Natural killer cell treated with Interleukin-12 subunit alpha and Interleukin-12 subunit beta and Interleukin-15 and Interleukin-18, amount 100 ng/mL, for 72 hours (primary cell): Measurements from ENCODE around the gene INSR. TPM values are rescaled to one million over a fixed set of nuclear protein-coding genes. Genes with fewer than 3 reads are reported as not detected.
"Not testable (repeated sequence)": the region's sequence is repeated elsewhere in the genome, so short reads cannot be mapped to it uniquely, and the experiment has no call there.

Experiments
- ATAC-seq, 2 donors: fragments of 150-1000 bp; cut with Tn5 transposase in 1 of 2; sonication (Bioruptor Pico), chemical (Tn5 transposase) in 1 of 2; 2 replicates each; pipeline ENCODE4 v1.10.0; 2021
- DNase-seq: peaks from one replicate; pipeline ENCODE4 v3.0.0; 2022; ENCODE audit warnings: low spot score
- H3K27ac Mint-ChIP-seq, 2 donors: 1 replicate in 1 of 2; 2 replicates in 1 of 2; pipeline ENCODE4 v1.8.0; 2022; ENCODE audit warnings: mixed read lengths in 2 of 2, mild to moderate bottlenecking in 1 of 2, moderate library complexity in 1 of 2
- H3K27me3 Mint-ChIP-seq, 2 donors: 1 replicate in 1 of 2; 2 replicates in 1 of 2; pipeline ENCODE4 v1.8.0; 2022; ENCODE audit warnings: mixed read lengths in 2 of 2
- H3K36me3 Mint-ChIP-seq: one replicate; pipeline ENCODE4 v1.8.0; 2022; ENCODE audit warnings: mixed read lengths
- H3K4me1 Mint-ChIP-seq, 2 donors: 1 replicate in 1 of 2; 2 replicates in 1 of 2; pipeline ENCODE4 v1.8.0; 2022; ENCODE audit warnings: low read depth in 2 of 2, mixed read lengths in 2 of 2, mild to moderate bottlenecking in 1 of 2
- H3K4me3 Mint-ChIP-seq: one replicate; pipeline ENCODE4 v1.8.0; 2022; ENCODE audit warnings: mixed read lengths
- H3K9me3 Mint-ChIP-seq: 2 replicates; pipeline ENCODE4 v1.8.0; 2022; ENCODE audit warnings: mixed read lengths
- total RNA-seq, 2 donors: library from RNA; stranded (reverse); gene quantifications; one replicate each; pipeline ENCODE4 v1.2.3, GENCODE V29; 2022

The INSR gene
- total RNA-seq, 2 donors from 2014 or later: 1.1 to 1.7 TPM

DNA sequence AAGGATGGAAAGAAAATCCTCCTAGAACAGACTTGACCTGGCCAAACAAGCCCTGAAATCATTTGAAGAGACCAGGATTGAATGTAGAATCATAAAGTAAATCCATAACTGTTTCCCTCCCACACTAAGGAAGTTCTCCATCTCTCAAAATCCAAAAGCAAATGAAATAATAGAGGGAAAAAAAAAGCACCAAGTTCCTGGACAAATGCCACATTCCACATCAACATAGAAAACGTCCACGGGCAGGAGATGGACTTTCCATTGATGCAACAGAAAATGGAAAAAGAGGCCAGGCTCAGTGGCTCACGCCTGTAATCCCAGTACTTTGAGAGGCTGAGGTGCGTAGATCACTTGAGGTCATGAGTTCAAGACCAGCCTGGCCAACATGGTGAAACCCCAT, 56.2 kb downstream of the INSR start:
- Mint-ChIP-seq H3K4me3 (no peak overlapping the region), H3K27ac (no peak overlapping the region)

GRCh38 chr19:7236153-7236552, 58.1 kb downstream of the INSR start:
- no peaks in the 10 kb centered on the region for H3K4me1 Mint-ChIP-seq
- H3K9me3 Mint-ChIP-seq: no peaks in the 10 kb centered on the region
- DNase-seq: no peak
- H3K4me3 Mint-ChIP-seq: no peak overlapping the region
- no peaks in the 10 kb centered on the region for H3K36me3 Mint-ChIP-seq
- H3K27ac Mint-ChIP-seq: no peak overlapping the region
- no peak for ATAC-seq
- no peaks in the 10 kb centered on the region for H3K27me3 Mint-ChIP-seq

More for the DNA sequence above, 56.2 kb downstream of the INSR start:
- no peak for DNase-seq
- no peaks in the 10 kb centered on the region for H3K4me1 Mint-ChIP-seq
- no peaks in the 10 kb centered on the region for H3K27me3 Mint-ChIP-seq
- no peaks in the 10 kb centered on the region for H3K36me3 Mint-ChIP-seq
- ATAC-seq: no peak
- H3K9me3 Mint-ChIP-seq: no peaks in the 10 kb centered on the region

- DNase-seq (no peak), ATAC-seq (no peak)
- Mint-ChIP-seq H3K4me1 (no peaks in the 10 kb centered on the region), H3K4me3 (no peak overlapping the region), H3K36me3 (no peaks in the 10 kb centered on the region), H3K27me3 (peaks cover 5 to 9% of the 10 kb centered on the region in 2 donors), H3K9me3 (no peaks in the 10 kb centered on the region), H3K27ac (no peak overlapping the region)
Observed at GRCh38 chr19:7230826-7231225, 63.4 kb downstream of the INSR start.

DNA sequence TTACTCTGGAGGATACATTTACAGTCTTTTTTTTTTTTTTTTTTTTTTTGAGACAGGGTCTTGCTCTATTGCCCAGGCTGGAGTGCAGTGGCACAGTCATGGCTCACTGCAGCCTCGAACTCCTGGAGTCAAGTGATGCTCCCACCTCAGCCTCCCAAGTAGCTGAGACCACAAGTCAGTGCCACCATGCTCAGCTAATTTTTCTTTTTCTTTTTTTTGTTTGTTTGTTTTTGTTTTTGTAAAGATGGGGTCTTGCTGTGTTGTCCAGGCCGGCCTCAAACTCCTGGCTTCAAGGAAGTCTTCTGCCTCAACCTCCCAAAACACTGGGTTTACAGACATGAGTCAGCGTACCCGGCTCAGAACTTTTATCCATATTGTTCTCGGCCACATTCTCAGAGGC, 64.5 kb downstream of the INSR start:
- no peak for ATAC-seq
- Mint-ChIP-seq H3K4me3 (no peak overlapping the region), H3K9me3 (no peaks in the 10 kb centered on the region), H3K4me1 (peaks cover 3% of the 10 kb centered on the region in 2 donors), H3K36me3 (no peaks in the 10 kb centered on the region), H3K27ac (no peak overlapping the region), H3K27me3 (peaks cover 8 to 16% of the 10 kb centered on the region in 2 donors)
- no peak for DNase-seq

GRCh38 chr19:7228935-7229541, 65.2 kb downstream of the INSR start:
- H3K36me3 Mint-ChIP-seq: no peaks in the 10 kb centered on the region
- H3K9me3 Mint-ChIP-seq: no peaks in the 10 kb centered on the region
- no peak overlapping the region for H3K27ac Mint-ChIP-seq
- H3K4me3 Mint-ChIP-seq: no peak overlapping the region
- peaks cover 3% of the 10 kb centered on the region in 2 donors for H3K4me1 Mint-ChIP-seq
- ATAC-seq: no peak
- no peak for DNase-seq
- H3K27me3 Mint-ChIP-seq: peaks cover 13 to 21% of the 10 kb centered on the region in 2 donors

DNA sequence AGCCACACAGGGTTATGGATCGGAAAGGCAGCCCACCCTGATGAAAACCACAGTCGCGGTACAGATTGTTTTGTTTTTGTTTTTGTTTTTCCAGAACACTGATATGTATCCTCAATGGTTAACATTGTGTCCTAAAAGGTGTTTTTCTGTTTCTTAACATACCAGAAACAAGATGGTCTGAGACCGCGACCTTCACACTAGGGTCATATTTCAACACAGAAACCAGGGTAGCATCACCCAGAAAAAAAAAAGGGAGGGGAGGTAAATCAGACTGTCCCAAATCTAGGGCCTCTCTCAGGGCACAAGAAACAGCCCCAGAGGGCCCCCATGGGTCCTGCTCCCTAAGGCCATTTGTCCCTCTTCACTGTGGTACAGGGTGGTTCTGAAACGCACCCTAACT, 66.5 kb downstream of the INSR start:
- ATAC-seq (no peak), DNase-seq (no peak)
- Mint-ChIP-seq H3K4me3 (no peak overlapping the region), H3K4me1 (peaks cover 3% of the 10 kb centered on the region in 2 donors), H3K27ac (no peak overlapping the region), H3K9me3 (no peaks in the 10 kb centered on the region), H3K36me3 (no peaks in the 10 kb centered on the region), H3K27me3 (peaks cover 13 to 21% of the 10 kb centered on the region in 2 donors)

DNA sequence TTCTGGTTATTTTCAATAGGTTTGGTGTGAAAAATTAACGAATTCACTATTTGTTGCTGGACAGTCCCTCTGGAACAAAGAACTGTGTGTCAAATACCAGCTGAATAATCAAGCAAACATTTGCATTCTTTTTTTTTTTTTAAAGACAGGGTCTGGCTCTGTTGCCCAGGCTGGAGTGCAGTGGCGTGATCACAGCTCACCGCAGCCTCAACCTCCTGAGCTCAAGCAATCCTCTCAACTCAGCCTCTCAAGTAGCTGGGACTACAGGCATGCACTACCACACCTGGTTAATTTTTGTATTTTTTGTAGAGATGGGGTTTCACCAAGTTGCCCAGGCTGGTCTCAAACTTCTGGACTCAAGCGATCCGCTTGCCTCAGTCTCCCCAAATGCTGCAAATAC, 67.1 kb downstream of the INSR start:
- H3K9me3 Mint-ChIP-seq, ATAC-seq, H3K4me3 Mint-ChIP-seq, DNase-seq, H3K36me3 Mint-ChIP-seq, H3K4me1 Mint-ChIP-seq, H3K27ac Mint-ChIP-seq: not testable (repeated sequence)
- peaks cover 13 to 21% of the 10 kb centered on the region in 2 donors for H3K27me3 Mint-ChIP-seq

DNA sequence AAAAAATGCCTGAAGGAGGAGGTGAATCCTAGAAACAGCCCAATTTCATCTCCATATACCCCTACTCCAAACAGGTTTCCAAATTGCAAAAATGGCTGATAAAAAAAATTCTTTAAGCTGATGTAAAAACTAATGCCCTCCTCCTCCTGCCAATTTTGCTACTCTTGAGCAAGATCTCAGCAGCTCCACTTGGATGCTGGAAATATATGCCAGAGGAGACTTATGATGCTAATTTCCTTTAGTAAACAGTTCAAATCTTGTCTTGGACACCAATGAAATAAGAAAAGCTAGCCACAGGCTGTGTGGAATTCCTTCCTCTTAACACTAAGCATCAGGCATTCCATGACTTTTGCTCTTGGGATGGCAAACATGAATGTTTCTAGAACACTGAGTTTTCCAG, 67.5 kb downstream of the INSR start:
- Mint-ChIP-seq H3K9me3 (no peaks in the 10 kb centered on the region), H3K4me3 (no peak overlapping the region), H3K27me3 (peaks cover 13 to 21% of the 10 kb centered on the region in 2 donors), H3K36me3 (no peaks in the 10 kb centered on the region), H3K27ac (no peak overlapping the region), H3K4me1 (peaks cover 3% of the 10 kb centered on the region in 2 donors)
- DNase-seq: no peak
- ATAC-seq: no peak

DNA sequence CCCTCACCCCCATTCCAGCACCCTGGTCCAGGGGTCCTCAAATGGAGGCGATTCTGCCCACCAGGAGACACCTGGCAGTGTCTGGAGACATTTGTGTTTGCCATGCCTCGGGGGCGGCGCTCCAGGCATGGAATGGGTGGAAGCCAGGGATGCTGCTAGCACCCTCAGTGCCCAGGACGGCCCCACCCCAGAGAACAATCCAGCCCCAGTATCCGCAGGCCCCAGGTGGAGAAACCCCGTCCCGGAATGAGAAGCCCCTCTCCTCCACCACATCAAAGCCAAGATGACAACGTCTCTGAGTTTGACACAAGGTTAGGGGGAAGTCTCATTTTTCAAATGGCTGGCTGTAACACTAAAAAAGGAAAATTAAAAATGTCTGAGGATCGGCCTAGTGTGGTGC, 68.5 kb downstream of the INSR start:
- Mint-ChIP-seq H3K27ac (no peak overlapping the region), H3K36me3 (no peaks in the 10 kb centered on the region), H3K4me1 (peaks cover 3% of the 10 kb centered on the region in 2 donors), H3K9me3 (no peaks in the 10 kb centered on the region), H3K4me3 (no peak overlapping the region), H3K27me3 (peaks cover 13 to 21% of the 10 kb centered on the region in 2 donors)
- no peak for ATAC-seq
- no peak for DNase-seq

DNA sequence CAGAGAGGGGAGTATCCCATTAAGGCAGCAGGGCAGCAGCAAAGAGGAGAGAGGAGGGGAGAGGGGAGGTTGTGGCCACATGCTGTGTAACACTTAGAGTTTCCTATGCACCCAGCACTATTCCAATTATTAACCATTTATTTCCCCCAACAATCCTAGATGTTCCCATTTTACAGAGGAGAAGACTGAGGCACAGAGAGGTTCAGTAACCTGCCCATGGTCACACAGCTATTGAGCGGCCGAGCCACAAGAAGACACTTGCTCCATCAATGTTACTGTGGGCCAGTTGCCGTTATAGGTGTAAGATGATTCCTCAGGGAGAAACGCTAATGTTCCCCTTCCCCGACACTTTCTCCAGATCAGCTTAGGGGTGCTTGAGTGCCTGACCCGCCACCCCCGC, 69.2 kb downstream of the INSR start:
- H3K36me3 Mint-ChIP-seq: no peaks in the 10 kb centered on the region
- no peak overlapping the region for H3K4me3 Mint-ChIP-seq
- DNase-seq (no peak), ATAC-seq (no peak)
- H3K4me1 Mint-ChIP-seq: peaks cover 3% of the 10 kb centered on the region in 2 donors
- H3K27ac Mint-ChIP-seq: no peak overlapping the region
- peaks cover 13 to 21% of the 10 kb centered on the region in 2 donors for H3K27me3 Mint-ChIP-seq
- H3K9me3 Mint-ChIP-seq: no peaks in the 10 kb centered on the region

DNA sequence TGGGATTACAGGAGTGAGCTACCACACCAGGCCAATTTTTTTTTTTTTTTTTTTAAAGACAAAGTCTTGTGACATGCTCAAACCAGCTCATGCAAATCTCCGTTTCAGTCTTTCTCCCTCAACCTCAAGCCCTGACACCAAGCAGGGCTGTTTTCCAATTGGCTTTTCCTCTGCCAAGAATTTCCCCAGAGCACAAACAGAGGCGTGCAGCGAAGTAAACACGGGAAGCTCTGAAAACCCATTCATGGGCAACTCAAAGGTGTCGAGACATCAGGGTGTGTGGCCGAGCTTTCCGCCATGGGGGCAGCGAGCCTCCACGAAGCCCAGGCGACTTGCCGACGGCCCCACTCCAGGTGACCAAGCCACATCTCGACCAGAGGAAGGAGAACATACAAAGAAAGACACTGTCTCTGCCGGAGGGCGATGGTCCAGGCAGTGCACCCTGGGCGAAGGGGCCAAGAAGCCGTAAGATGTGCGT, 70.0 kb downstream of the INSR start:
- Mint-ChIP-seq H3K27ac (no peak overlapping the region), H3K36me3 (no peaks in the 10 kb centered on the region), H3K9me3 (no peaks in the 10 kb centered on the region), H3K4me3 (no peak overlapping the region), H3K4me1 (peaks cover 3% of the 10 kb centered on the region in 2 donors), H3K27me3 (peaks cover 13 to 20% of the 10 kb centered on the region in 2 donors)
- no peak for ATAC-seq
- no peak for DNase-seq

DNA sequence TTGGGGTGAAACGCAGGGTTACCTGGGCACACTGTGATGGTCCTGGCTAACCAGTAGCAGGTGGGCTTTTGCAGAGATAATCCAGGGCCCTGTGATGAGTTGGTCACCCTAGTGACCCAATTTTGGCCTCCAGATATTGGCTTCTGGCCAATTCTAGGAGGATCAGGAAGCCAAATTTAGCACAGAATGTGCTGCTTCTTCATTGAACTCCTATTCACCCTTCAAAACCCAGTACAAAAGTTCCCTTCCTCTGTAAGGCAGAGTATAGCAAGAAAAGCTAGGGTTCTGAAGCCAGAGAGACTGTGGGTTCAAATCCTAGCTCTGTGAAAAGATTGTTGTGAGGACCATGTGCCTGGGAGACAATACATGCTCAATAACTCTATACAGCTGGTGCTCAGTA, 70.8 kb downstream of the INSR start:
- no peak overlapping the region for H3K4me3 Mint-ChIP-seq
- ATAC-seq: no peak
- peaks cover 3% of the 10 kb centered on the region in 2 donors for H3K4me1 Mint-ChIP-seq
- H3K27ac Mint-ChIP-seq: no peak overlapping the region
- no peaks in the 10 kb centered on the region for H3K36me3 Mint-ChIP-seq
- DNase-seq: no peak
- no peaks in the 10 kb centered on the region for H3K9me3 Mint-ChIP-seq
- H3K27me3 Mint-ChIP-seq: peaks cover 7 to 12% of the 10 kb centered on the region in 2 donors

DNA sequence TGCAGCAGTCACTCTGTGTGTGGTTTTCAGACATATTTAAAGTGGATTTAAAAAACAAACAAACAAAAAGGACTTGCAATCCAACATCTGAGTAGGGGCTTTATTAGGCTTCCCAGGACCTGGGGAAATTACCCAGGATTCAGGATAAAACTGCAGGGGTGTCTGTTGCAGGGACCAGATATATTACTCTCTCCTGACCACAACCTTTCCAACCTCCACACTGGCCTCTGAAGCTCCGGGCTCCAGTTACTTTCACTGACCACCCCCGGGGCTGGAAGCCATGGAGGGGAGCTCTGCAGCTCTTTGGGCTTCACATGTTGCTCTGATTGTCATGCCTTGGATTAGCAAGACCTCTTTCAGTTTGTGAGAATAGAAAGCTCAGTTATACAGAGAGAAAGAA, 75.2 kb downstream of the INSR start:
- Mint-ChIP-seq H3K27ac (no peak overlapping the region), H3K27me3 (peaks cover 0 to 2% of the 10 kb centered on the region in 2 donors), H3K4me1 (no peaks in the 10 kb centered on the region)

GRCh38 chr19:7217861-7218260, 76.4 kb downstream of the INSR start:
- DNase-seq (no peak), ATAC-seq (no peak)
- H3K4me1 Mint-ChIP-seq: no peaks in the 10 kb centered on the region
- no peak overlapping the region for H3K27ac Mint-ChIP-seq
- peaks cover 0 to 2% of the 10 kb centered on the region in 2 donors for H3K27me3 Mint-ChIP-seq
- H3K4me3 Mint-ChIP-seq: no peak overlapping the region
- H3K9me3 Mint-ChIP-seq: no peaks in the 10 kb centered on the region
- H3K36me3 Mint-ChIP-seq: no peaks in the 10 kb centered on the region

More for the DNA sequence above, 75.2 kb downstream of the INSR start:
- H3K9me3 Mint-ChIP-seq: no peaks in the 10 kb centered on the region
- ATAC-seq (no peak), DNase-seq (no peak)
- H3K36me3 Mint-ChIP-seq: no peaks in the 10 kb centered on the region
- no peak overlapping the region for H3K4me3 Mint-ChIP-seq

GRCh38 chr19:7216373-7216902, 77.8 kb downstream of the INSR start:
- Mint-ChIP-seq H3K27ac (no peak overlapping the region), H3K36me3 (no peaks in the 10 kb centered on the region), H3K4me3 (no peak overlapping the region), H3K27me3 (peaks cover 0 to 2% of the 10 kb centered on the region in 2 donors), H3K4me1 (no peaks in the 10 kb centered on the region), H3K9me3 (no peaks in the 10 kb centered on the region)
- no peak for DNase-seq
- no peak for ATAC-seq
